AG08396 (cell line): ENCODE results near the gene ARHGAP4.

Experiments
- DNase-seq: peaks from one replicate; pipeline ENCODE4 v3.0.0; 2012; ENCODE audit warnings: low spot score, mixed read lengths

The ARHGAP4 gene

GRCh38 chrX:153963546-153963945 is 37.5 kb upstream of the ARHGAP4 start:
- no peak for DNase-seq

- DNase-seq, result no peak
Observed at GRCh38 chrX:153961292-153961691, 35.2 kb upstream of the ARHGAP4 start.

- DNase-seq, result no peak
Observed at GRCh38 chrX:153960786-153961185, 34.7 kb upstream of the ARHGAP4 start.

GRCh38 chrX:153960077-153960476 is 34.0 kb upstream of the ARHGAP4 start:
- DNase-seq, result no peak

GRCh38 chrX:153959649-153960048 is 33.6 kb upstream of the ARHGAP4 start:
- DNase-seq, result no peak

GRCh38 chrX:153958605-153959004 is 32.5 kb upstream of the ARHGAP4 start:
- no peak for DNase-seq

- no peak for DNase-seq
Observed at GRCh38 chrX:153957224-153957623, 31.2 kb upstream of the ARHGAP4 start.

- no peak for DNase-seq
Observed at GRCh38 chrX:153956044-153956907, 30.2 kb upstream of the ARHGAP4 start.

GRCh38 chrX:153955228-153955732 is 29.2 kb upstream of the ARHGAP4 start:
- DNase-seq, result no peak

GRCh38 chrX:153954558-153955227 is 28.6 kb upstream of the ARHGAP4 start:
- DNase-seq, result no peak

GRCh38 chrX:153953892-153954557 is 28.0 kb upstream of the ARHGAP4 start:
- no peak for DNase-seq

- peak; percentile 91 for DNase-seq
Observed at GRCh38 chrX:153953342-153953830, 27.3 kb upstream of the ARHGAP4 start.

GRCh38 chrX:153952373-153953026 is 26.4 kb upstream of the ARHGAP4 start:
- no peak for DNase-seq

GRCh38 chrX:153951683-153952372 is 25.8 kb upstream of the ARHGAP4 start:
- no peak for DNase-seq

GRCh38 chrX:153950127-153950526 is 24.1 kb upstream of the ARHGAP4 start:
- DNase-seq, result no peak

GRCh38 chrX:153948847-153949805 is 23.1 kb upstream of the ARHGAP4 start:
- DNase-seq, result no peak

- DNase-seq, result no peak
Observed at GRCh38 chrX:153948002-153948466, 22.0 kb upstream of the ARHGAP4 start.

- DNase-seq, result peak; percentile 87
Observed at GRCh38 chrX:153947009-153947769, 21.1 kb upstream of the ARHGAP4 start.
